ENCODE data around the gene DPEP1.

DNA sequence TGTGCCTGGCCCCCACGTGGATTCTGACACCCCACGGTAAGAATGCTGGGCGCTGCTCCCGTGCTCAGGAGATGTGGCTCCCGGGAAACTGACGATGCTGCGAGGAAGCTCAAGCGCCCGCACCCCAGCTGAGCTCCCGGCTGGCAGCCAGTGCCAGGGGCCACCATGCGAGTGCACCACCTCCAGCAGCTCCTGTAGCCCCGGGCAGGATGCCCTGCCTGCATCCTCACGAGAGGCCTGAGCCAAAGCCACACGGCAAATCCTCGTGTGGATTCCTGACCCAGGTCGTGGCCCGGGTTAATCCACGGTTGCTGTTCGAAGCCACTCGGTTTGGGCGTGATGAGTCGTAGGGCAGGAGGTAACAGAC lies 11.6 kb upstream of the DPEP1 start:
- TF ChIP-seq CTCF (IDR thresholded peaks at IDR 0.05) (no peak), POLR2AphosphoS5 (IDR thresholded peaks at IDR 0.05) (no peak), POLR2A (IDR thresholded peaks at IDR 0.05) (no peak), EP300 (IDR thresholded peaks at IDR 0.05; ENCODE audit: low read depth) (no peak)

Measured in transverse colon (tissue), 4 donors.